Stimulated activated CD4-positive, alpha-beta T cell treated with anti-CD3 and anti-CD28 coated beads, Interleukin-2, amount 100 ng/mL, for 24 hours (primary cell): ENCODE results near the gene MB.
"Not testable (repeated sequence)": the region's sequence is repeated elsewhere in the genome, so short reads cannot be mapped to it uniquely, and the experiment has no call there.

ENCODE experiments used
- DNase-seq, 2 donors: peaks; one replicate each; pipeline ENCODE4 v3.0.0-alpha.2; 2020

MB gene

GRCh38 chr22:35617137-35617755 is at the start of gene MB:
MB (minus strand) TSS chr22:35617329; CDS start chr22:35617257, 72 bp downstream.
- no peak for DNase-seq

DNA sequence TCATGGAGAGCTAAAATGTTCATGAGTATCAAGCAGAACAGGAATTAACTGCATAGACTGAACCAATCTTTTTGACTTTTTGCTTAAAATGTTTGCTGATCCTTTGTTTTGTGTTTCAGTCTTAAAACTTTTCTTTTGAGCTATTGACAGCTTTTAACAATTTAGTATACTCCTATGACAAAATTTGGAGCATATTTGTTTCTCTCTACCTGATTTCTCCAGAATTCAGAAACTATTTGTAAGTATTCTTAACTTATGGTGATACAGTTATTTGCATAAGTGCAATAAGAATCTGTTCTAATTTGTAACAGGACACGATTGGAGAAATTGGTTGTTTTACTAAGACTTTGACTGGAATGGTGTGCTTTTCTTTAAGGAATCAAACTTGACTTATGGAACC is 49.6 kb upstream of the MB start:
- DNase-seq = not testable (repeated sequence)

- no peak for DNase-seq
These were observed 47.9 kb upstream of the MB start for GRCh38 chr22:35664955-35665587.

- no peak for DNase-seq
These were observed 46.2 kb upstream of the MB start for GRCh38 chr22:35663371-35663770.

- no peak for DNase-seq
These were observed 45.8 kb upstream of the MB start for GRCh38 chr22:35662914-35663313.

DNA sequence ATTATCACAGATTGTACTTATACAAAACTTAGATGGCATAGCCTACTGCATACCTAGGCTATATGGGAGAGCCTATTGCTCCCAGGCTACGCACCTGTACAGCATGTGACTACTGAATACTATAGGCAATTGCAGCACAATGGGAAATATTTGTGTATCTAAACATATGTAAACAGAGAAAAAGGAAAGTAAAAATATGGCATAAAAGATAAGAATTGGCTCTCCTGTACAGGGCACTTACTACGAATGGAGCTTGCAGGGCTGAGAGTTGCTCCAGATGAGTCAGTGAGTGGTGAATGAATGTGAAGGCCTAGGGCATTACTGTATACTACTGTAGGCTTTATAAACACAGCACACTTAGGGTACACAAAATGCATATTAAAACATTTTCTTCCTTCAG is 44.3 kb upstream of the MB start:
- DNase-seq = no peak

- DNase-seq = peak; percentile 25 to 56
These were observed 43.4 kb upstream of the MB start for GRCh38 chr22:35660291-35661127.

DNA sequence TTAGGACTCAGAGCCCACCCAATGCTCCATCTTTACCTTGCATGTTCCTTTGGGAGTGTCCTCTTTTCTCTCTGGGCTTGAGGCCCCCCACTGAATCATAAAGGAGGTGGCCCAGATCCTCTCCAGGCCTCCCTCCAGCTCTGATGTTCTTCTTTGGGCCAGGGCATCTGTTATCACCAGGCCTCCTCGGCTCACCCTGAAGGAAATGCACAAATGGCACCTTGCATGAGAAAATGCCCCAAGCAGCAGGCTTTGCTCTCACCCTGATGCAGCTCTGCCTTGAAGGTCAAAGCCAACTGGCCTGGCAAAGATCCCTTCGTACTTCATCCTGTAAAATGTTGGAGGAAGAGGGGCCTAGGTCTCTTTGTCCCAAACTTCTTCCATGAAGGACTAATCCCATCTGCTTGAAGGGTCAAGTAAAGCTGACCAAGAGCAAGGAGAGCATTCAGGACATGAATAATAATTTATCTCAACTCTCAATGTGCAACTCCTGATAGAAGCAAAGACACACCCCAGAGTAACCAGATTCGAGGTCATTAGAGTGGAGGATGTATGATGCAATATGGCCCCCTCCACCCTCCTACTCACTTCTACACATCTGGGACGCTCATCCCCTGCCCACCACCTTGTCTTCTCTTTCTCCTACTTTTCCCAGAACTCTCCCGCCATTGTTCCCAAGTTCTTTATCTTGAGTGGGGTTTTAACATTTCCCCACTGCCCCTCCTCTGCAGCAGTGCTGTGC is 40.6 kb upstream of the MB start:
- no peak for DNase-seq

- no peak for DNase-seq
These were observed 39.2 kb upstream of the MB start for GRCh38 chr22:35656284-35656752.

- no peak for DNase-seq
These were observed 36.7 kb upstream of the MB start for GRCh38 chr22:35653824-35654223.

DNA sequence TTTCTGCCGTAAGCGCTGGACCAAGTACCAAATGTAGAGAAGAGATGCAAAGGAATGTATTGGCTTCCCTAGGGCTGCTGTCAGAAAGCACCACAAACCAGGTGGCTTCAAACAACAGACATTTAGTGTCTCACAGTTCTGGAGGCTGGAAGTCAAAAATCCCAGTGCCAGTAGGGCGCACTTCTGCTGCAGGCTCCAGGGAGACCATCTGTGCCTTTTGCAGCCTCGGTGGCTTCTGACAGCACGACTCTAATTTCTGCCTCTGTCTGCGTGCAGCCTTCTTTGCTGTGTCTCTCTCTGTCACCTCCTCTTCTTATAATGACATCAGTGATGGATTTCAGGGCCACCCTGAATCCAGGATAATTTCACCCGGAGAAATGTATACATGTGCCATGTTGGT is 34.0 kb upstream of the MB start:
- no peak for DNase-seq

GRCh38 chr22:35649636-35650250 is 32.6 kb upstream of the MB start:
- no peak for DNase-seq

- no peak for DNase-seq
These were observed 32.0 kb upstream of the MB start for GRCh38 chr22:35649026-35649553.

DNA sequence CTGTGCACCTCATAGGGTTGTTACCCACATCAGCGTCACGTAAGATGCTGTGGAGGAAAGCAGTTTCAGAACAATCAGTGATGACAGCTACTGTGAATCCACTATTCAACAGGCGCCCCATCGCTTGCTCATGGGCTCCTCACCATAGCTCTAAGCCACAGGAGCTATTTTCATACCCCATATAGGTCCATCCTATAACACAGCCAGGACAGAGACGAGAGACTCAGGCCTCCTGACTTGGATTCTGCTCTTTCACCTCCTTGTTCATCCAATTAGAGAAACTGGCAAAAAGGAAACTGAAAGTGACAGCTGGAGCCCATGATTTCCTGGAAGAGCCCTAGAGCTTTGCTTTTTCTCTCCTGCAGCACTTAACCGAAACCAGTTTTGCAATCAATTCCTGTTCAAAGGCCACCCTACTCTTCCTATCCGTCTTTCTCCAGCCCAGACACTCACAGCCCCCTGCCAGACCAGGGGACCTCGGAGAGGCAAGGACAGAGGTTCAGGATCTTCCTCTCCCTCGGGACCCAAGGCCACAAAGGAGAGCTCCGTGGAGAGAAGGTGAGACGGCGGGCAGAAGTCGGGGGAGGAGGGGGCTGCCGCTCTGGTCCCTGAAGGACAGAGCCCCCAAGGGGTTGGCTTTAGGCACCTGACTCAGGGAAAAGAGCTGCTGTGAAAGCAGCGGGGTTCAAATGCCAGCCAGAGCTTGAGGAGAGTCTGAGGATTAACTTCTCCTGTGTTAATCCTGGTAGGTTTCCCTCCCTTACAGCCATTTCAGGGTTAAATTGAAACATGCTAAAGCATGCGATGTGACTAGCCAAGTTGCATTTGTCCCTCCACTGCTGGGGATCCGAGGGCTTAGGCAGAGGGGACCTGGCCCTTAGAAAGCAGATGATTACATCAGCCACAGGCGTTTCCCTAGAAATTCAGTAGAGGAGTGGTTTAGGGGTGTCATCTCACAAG is 31.2 kb upstream of the MB start, which contains the start of gene APOL6:
TSS of gene APOL6 (plus strand) at position 381 of the 960 bp plus-strand sequence. CDS start 7,980 bp downstream, outside the sequence.
- DNase-seq = peak; percentile 52 to 69

GRCh38 chr22:35645646-35646045 is 28.5 kb upstream of the MB start:
- DNase-seq = no peak

GRCh38 chr22:35643991-35644390 is 26.9 kb upstream of the MB start:
- no peak for DNase-seq

GRCh38 chr22:35642305-35642741 is 25.2 kb upstream of the MB start:
- DNase-seq = no peak

DNA sequence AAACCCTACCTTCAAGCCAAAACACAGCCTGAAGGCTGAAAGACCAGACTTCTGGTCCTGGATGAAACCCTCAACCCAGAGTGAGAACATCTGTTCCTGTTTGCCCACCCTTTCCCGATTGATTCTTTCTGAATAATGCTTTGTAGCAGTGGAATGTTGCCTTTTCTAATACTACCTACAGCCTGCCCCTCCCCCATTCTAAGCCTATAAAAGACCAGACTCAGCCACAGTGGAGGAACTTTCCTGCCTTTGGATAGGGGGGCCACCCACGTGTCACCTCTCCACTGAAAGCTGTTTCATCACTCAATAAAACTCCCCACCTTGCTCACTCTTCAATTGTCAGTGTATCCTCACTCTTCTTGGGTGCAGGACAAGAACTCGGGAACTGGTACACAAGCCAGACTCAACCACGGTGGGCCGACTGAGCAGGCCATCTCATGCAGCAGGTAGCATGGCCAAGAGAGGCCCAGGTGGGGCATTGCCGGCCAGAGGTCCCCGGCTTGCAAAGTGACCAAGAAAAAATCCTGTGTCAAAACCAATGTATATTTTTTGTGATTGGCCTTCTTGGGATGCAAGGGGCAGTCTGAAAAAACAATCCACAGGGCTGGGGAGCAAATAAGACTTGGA is 24.5 kb upstream of the MB start:
- DNase-seq = no peak

DNA sequence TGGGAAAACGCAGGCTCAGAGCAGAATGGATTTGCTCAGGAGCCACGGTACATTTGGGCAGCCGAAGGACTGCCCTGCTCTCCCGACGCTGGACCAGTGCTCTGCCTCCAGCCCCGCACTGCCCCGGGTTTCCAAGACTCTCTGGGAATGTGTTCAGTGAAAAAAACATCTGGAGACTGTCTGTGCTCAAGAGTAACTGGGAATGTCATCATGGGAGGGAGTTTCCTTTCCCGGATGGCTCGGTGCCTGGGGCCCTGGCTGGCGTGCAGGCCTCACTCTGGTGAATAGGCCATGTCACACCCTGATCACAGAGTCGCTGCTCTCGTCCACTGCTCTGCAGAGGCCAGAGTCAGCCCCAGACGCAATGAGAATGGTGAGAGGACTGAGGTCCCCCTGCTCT is 21.3 kb upstream of the MB start:
- no peak for DNase-seq

DNA sequence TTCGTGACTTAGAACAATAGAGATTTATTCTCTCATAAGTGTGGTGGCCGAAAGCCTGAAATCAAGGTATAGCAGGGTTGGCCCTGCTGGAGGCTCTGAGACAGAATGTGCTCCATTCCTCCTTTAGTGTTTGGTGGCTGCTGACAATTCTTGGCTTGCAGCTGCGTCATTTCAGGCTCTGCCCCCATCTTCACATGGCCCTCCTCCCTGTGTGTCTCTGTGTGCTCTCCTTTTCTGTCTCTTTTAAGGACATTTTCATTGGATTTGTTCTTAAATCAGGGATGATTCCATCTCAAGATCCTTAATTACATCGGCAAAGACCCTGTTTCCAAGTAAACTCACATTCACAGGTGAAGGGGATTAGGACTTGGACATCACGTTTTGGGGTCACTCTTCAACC is 20.9 kb upstream of the MB start:
- no peak for DNase-seq

GRCh38 chr22:35637254-35637653 is 20.1 kb upstream of the MB start:
- DNase-seq = no peak
